GM19099 (cell line): ENCODE data around the gene NDST4.

ENCODE experiments used
- POLR2A ChIP-seq: IDR thresholded peaks from 3 replicates; pipeline ENCODE4 v1.6.1; 2011; ENCODE audit warnings: low read depth; ENCODE audit not compliant: insufficient read length; ENCODE audit errors: extremely low read depth

NDST4 gene

GRCh38 chr4:115108850-115109249 lies 4.6 kb downstream of the NDST4 start:
- TF ChIP-seq POLR2A: no peak

GRCh38 chr4:115107411-115107810 lies 6.0 kb downstream of the NDST4 start:
- TF ChIP-seq POLR2A: no peak

- TF ChIP-seq POLR2A: no peak
These were observed 11.7 kb downstream of the NDST4 start for GRCh38 chr4:115101675-115102074.

- TF ChIP-seq POLR2A: no peak
These were observed 22.8 kb downstream of the NDST4 start for GRCh38 chr4:115090483-115091075.

GRCh38 chr4:115082633-115083032 lies 30.8 kb downstream of the NDST4 start:
- TF ChIP-seq POLR2A: no peak

GRCh38 chr4:115076691-115077090 lies 36.7 kb downstream of the NDST4 start:
- TF ChIP-seq POLR2A: no peak

GRCh38 chr4:115058533-115058932 lies 54.9 kb downstream of the NDST4 start:
- no peak for TF ChIP-seq POLR2A

GRCh38 chr4:115054836-115055235 lies 58.6 kb downstream of the NDST4 start:
- no peak for TF ChIP-seq POLR2A

GRCh38 chr4:115053313-115053712 lies 60.1 kb downstream of the NDST4 start:
- no peak for TF ChIP-seq POLR2A

- no peak for TF ChIP-seq POLR2A
These were observed 70.9 kb downstream of the NDST4 start for GRCh38 chr4:115042496-115042895.

- TF ChIP-seq POLR2A: no peak
These were observed 83.1 kb downstream of the NDST4 start for GRCh38 chr4:115030281-115030680.

- TF ChIP-seq POLR2A: no peak
These were observed 84.6 kb downstream of the NDST4 start for GRCh38 chr4:115028682-115029410.

GRCh38 chr4:114999880-115000279 lies 113.5 kb downstream of the NDST4 start:
- TF ChIP-seq POLR2A: no peak

GRCh38 chr4:114998316-114998715 lies 115.1 kb downstream of the NDST4 start:
- no peak for TF ChIP-seq POLR2A

GRCh38 chr4:114997576-114998247 lies 115.7 kb downstream of the NDST4 start:
- no peak for TF ChIP-seq POLR2A

- TF ChIP-seq POLR2A: no peak
These were observed 127.3 kb downstream of the NDST4 start for GRCh38 chr4:114986133-114986532.
